ENCODE results near the gene ARHGAP24. TPM values are rescaled to one million over a fixed set of nuclear protein-coding genes. Genes with fewer than 3 reads are reported as not detected.

ARHGAP24 gene
- total RNA-seq, 1 experiment from 2014 or later: 1.3 TPM

- no peaks in the 10 kb centered on the region for H3K27me3 ChIP-seq (ENCODE audit: insufficient read depth, low read length)
- H3K36me3 ChIP-seq (ENCODE audit: control insufficient read depth in 1 of 2, insufficient read depth in 2 of 2, low read length in 2 of 2): no peaks in the 10 kb centered on the region
- CTCF ChIA-PET: no interaction called here
- H3K4me3 ChIP-seq (replicated peaks in 1 of 2; ENCODE audit: low read depth in 1 of 2, low read length in 2 of 2): no peak overlapping the region
- POLR2A ChIA-PET: no interaction called here
- no peak overlapping the region for H2AFZ ChIP-seq (ENCODE audit: low read depth, low read length, poor library complexity, severe bottlenecking)
- no peak overlapping the region for H3K9ac ChIP-seq (ENCODE audit: low read length)
- RAD21 ChIA-PET (ENCODE audit: low non-redundant PET in 1 of 2, low total read pairs in 2 of 2, uncharacterized antibody in 2 of 2, unreplicated experiment in 2 of 2): no interaction called here
- no peak overlapping the region for H3K4me2 ChIP-seq (ENCODE audit: low read length)
- intact Hi-C loops (cut with micrococcal nuclease): no loop called here
- ATAC-seq (no peak), DNase-seq (ENCODE audit: low read depth, low spot score) (no peak)
- no peaks in the 10 kb centered on the region for H4K20me1 ChIP-seq (ENCODE audit: insufficient read depth)
- TF ChIP-seq MAX (IDR thresholded peaks at IDR 0.05) (no peak), YY1 (IDR thresholded peaks at IDR 0.05; ENCODE audit: extremely low read depth, insufficient replicate concordance, low read depth, low read length) (no peak), SP1 (IDR thresholded peaks at IDR 0.05; ENCODE audit: low read depth) (no peak), FOSL1 (IDR thresholded peaks at IDR 0.05; ENCODE audit: low read depth) (no peak), EGR1 (IDR thresholded peaks at IDR 0.05; ENCODE audit: low read depth) (no peak), POLR2AphosphoS5 (IDR thresholded peaks at IDR 0.05; ENCODE audit: low read depth, low read length) (no peak), SIN3A (IDR thresholded peaks at IDR 0.05; ENCODE audit: low read depth) (no peak), ELF1 (IDR thresholded peaks at IDR 0.05; ENCODE audit: borderline replicate concordance, low read depth) (no peak), CTCF (IDR thresholded peaks at IDR 0.05 in 2 of 3, conservative IDR thresholded peaks at IDR 0.05 in 1 of 3; ENCODE audit: borderline replicate concordance in 1 of 3, insufficient read depth in 1 of 3, low read depth in 2 of 3, low read length in 2 of 3) (no peak), POLR2A (IDR thresholded peaks at IDR 0.05; ENCODE audit: borderline replicate concordance, extremely low read depth, insufficient read depth, insufficient read length) (no peak), SRF (IDR thresholded peaks at IDR 0.05; ENCODE audit: low read depth) (no peak)
- peaks cover 0 to 10% of the 10 kb centered on the region in 2 experiments; a peak in 1 of 4 replicates for H3K4me1 ChIP-seq (ENCODE audit: control insufficient read depth in 1 of 2, insufficient read depth in 2 of 2, low read length in 2 of 2)
- 0 out of 2 replicates have a peak, but pooled peaks cover 3% of the 10 kb centered on the region for H3K9me2 ChIP-seq (ENCODE audit: insufficient read depth)
- no peak overlapping the region for H3K27ac ChIP-seq (ENCODE audit: low read depth, low read length)
- no peaks in the 10 kb centered on the region for H3K9me3 ChIP-seq (ENCODE audit: control insufficient read depth in 1 of 2, insufficient read depth in 1 of 2, low read depth in 1 of 2, low read length in 2 of 2)
- BruUV-seq (replicated peaks): no TSS peak
- no peaks in the 10 kb centered on the region for H3K79me2 ChIP-seq (ENCODE audit: insufficient read depth, low read length)
These were observed 305.7 kb downstream of the ARHGAP24 start for GRCh38 chr4:85780664-85781063.
